ENCODE data around the gene TMEM51. TPM values are rescaled to one million over a fixed set of nuclear protein-coding genes. Genes with fewer than 3 reads are reported as not detected.
A peak's percentile ranks its signal among the peaks of the same experiment; 100 is the strongest.

Gene TMEM51
- polyA plus RNA-seq, 3 donors, result 15.1 to 24.7 (median 19.1) TPM

DNA sequence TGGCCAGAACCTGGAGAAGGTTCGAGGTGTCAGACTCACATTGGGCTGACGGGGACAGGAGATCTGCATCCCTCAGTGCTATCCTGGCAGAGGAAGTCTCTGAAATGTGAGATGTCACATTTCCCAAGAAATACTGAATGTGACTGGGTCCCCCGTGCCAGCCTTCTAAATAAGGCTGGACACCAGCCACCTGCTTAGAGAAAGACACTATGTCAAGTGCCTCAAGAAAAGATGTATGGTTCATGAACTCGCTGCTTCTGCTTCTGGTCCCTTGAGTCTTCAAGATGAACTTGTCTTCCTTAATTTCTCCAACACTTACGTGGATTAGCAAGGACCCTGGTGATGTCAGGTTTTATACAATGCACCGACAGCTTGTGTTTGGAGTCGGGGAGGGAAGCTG is 51.4 kb downstream of the TMEM51 start:
- no peak for DNase-seq (ENCODE audit: extremely low read depth in 1 of 11, low read depth in 9 of 11, low spot score in 4 of 11)

DNA sequence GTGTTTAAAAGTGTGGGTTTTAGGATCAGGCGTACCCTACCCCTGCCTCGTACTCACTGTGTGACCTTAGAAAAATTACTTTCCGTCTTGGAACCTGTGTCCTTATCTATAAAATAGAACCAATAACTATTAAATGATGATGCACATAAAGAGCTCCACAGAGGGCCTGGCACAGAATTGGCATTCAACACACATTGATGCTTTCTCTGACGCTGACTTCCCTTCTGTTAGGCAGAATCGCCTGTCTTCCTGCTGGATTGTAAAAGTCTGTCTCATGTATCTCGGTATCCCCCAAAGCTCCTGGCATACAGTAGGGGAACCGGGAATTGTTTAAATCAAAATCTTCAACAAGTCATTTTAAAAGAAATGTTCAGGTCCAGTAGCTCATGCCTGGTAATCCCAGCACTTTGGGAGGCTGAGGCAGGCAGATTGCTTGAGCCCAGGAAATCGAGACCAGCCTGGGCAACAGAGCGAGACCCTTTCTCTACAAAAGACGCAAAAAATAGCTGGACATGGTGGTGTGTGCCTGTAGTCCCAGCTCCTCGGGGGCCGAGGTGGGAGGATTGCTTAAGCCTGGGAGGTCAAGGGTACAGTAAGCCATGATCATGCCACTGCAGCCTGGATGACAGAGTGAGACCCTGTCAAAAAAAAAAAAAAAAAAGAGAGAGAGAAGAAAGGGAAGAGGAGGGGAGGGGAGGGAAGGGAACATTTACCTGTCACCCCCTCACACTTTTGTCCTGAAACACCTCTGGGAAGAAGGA is 52.2 kb downstream of the TMEM51 start:
- no peak for DNase-seq (ENCODE audit: extremely low read depth in 1 of 11, low read depth in 9 of 11, low spot score in 4 of 11)

DNA sequence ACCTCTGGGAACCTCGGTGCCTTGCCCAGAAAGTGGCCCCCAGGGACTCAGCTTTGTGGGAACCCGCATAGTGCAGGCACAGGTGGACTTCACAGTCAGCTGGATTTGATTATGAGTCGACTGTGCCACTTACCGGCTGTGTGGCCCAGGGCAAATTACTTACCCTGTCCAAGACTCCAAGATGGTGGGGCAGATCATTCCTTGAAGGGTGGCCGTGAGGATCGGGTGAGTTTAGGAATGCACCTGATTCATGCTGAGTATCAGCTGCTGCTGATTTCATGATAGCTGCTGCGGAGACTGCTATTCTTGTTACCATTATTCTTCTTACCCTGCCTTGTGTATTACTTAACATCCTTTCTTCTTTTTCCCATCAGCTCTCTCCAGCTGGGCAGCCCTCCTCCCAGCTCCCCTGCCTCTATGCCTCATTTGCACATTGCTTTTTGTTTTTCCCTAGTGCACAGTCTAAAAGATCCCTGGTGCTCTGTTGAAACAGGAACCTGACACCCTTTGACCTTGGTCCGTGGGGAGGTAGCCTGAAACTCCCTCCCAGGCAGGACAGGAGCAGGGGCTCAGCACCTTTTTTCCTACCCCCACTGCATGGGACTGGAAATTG is 53.0 kb downstream of the TMEM51 start:
- DNase-seq (ENCODE audit: extremely low read depth in 1 of 11, low read depth in 9 of 11, low spot score in 4 of 11), result no peak

DNA sequence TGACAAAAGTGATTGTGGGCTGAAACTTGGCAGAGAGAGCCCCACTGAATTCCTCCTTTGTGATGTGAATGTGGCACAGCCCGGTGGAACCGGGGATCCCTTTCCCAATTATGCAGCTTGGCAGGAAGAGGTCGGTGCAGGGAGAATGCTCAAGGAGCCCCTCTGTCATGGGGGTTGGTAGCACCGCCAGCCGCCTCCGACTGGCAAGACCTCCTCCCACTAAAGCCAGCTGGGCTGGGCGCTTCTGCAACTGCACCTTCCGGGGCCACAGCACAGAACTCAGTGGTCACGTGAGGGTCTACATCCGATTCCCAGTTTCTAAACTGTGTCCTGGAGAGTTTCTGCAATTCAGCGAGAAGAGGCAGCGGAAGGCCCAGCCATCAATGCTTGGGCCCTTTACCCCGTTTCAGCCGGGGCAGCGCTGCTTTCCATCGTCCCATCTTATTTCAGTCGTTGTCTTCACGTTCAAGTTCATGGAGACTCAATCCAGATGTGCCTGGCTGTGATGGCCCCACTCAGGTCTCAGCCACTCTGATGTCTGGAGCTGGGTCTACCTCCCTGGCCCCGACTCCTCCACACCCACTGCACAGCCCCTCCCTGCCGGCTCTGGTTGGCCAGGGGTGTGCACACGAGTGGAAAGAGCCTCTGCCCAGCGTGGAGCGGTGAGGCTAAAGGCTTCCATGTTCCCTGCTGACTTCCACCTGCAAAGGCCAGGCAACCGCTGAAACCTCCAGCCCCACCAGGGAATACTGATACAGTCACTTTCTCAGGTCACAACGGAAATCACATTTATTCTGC is 53.7 kb downstream of the TMEM51 start:
- no peak for DNase-seq (ENCODE audit: extremely low read depth in 1 of 11, low read depth in 9 of 11, low spot score in 4 of 11)

DNA sequence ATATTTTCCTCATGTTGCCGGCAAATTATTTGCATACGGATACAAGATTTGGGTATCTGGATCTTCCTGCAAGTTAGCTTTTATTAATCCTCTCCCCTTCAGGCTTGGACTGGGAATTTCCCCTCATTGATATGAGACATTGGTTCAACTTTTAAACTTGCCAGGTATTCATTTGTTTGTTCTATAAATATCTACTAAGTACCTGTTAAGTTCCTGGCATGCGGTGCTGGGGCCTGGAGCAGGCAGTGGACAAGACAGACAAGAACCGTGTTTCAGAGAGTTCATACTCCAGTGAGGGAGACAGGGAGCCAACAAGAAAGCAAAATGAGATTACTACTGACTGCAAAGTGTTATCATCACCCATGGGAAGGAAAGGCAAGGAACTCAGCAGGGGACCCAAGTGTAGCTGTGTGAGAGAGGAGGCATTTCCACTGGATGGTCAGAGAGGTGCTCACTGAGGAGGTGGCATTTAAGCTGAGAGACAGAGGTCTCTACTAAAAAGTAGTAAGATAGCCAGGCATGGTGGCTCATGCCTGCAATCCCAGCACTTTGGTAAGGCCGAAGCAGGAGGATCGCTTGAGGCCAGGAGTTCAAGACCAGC is 54.4 kb downstream of the TMEM51 start:
- no peak for DNase-seq (ENCODE audit: extremely low read depth in 1 of 11, low read depth in 9 of 11, low spot score in 4 of 11)

DNA sequence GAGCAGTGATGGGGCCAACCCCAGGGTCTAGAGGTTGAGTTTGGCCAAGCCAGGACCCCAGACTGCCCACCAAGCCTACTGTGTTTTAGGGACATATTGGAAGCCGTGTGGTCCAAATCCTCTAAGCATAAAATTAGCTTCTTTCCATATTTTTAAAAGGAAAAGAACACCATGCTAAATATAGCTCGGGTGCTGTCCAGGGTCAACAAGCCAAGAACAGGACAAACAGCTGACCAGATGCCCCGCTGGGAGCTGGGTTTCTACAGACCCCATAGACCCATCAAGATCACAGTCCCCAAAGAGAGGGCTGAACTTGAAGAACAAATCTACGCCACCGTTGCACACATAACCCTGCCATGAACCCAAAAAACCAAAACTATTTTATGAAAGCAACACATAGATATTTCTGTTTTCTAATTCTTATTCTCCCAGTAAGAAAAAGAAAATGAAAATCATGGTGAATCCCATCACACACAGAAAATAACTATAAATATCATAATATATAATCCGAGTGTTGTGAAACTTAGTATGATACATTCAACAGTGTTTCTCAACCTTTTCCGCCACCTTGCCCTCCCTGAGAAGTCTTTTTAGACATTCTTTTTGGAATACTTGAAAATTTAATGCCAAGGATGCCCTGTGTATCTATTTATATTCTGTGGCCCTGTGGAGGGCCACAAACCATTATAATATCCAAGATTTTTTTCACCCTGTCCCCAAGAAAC is 57.3 kb downstream of the TMEM51 start:
- no peak for DNase-seq (ENCODE audit: extremely low read depth in 1 of 11, low read depth in 9 of 11, low spot score in 4 of 11)

DNA sequence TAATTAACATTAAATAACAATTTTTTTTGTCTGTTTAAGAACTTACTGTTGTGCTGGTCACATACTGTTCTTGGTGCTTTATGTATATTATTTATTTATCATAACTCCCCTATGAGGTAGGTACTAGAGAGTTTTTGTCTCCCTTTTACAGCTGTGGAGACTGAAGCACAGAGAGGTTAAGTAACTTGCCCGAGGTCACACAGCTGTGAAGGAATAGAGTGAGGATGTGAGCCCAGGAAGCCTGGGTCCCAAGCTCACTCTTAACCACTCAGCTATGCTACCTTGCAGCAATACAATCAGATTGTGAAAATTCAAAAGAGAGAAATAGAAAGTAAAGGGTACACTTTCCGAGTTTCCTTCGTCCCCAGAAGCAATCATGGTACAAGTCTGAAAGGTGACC is 57.9 kb downstream of the TMEM51 start:
- no peak for DNase-seq (ENCODE audit: extremely low read depth in 1 of 11, low read depth in 9 of 11, low spot score in 4 of 11)

DNA sequence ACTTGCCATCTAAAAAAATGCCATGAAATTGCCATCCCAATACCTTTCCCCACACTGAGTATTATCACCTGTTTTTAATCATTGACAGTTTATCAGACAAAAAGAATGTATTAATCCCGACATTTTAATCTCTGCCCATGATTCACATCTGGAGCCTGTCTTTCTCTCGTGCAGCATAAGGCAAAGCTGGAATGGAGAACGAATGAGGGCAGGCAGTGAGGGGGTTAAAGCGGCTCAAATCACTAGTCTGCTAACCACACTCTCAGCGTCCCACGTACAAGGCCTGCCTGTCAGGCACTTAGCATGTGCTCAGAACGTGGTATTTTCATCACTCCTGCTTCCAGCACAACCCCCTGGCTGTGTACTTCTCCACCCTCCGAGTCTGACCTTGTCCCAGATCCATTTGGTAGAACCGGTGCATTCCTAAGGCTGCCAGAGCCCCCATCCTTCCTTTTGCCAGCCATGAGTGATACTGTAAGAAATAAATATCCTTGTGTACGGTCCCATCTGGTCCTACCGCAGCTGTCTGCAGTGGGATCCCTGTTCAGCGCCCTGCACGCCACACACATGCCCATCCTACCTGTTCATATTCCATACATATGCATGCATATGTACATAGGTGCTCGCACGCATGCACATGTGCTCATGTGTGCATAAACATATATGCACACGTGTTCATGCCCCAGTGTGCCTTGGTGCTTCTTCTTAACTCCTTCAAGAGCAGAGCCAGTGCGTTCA is 58.8 kb downstream of the TMEM51 start:
- no peak for DNase-seq (ENCODE audit: extremely low read depth in 1 of 11, low read depth in 9 of 11, low spot score in 4 of 11)

DNA sequence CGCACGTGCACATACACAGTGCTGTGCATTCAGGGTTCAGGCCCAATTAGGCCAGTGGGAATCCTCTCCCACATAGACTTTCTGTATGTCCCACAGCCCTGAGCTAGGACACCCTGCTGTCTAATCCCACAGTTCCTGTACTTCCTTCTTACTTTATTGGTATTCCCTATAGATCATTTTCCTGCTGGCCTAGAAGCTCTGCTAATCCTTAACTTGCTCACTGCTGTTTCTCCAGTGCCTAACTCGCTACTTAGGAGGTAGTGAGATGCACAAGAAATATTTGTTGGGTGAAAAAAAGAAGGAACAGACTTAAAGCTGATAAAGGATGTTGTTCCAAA is 59.4 kb downstream of the TMEM51 start:
- DNase-seq (ENCODE audit: extremely low read depth in 1 of 11, low read depth in 9 of 11, low spot score in 4 of 11), result no peak

DNA sequence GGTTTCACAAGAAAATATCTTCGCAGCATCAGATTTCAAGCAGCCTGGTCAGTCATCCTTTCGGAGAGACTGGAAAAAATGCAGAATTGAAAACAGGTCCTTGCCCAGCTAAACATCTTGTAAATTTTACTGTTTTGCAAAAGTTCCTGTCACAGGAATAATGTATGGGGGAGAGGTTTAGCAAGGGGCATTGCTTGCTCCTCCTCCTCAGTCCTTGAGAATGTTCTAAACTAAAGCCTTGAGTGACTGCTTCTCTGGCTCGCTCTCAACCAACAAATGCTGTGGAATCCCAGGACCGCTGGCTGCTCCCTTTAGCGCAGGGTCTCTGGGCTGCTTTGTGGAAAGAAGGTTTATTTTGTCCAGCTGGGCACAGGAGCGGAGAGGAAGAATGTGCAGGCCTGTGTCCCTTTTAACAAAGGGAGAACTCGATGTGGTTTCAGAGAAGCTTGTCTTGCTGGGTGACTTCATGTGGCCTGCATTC is 59.8 kb downstream of the TMEM51 start:
- no peak for DNase-seq (ENCODE audit: extremely low read depth in 1 of 11, low read depth in 9 of 11, low spot score in 4 of 11)

DNA sequence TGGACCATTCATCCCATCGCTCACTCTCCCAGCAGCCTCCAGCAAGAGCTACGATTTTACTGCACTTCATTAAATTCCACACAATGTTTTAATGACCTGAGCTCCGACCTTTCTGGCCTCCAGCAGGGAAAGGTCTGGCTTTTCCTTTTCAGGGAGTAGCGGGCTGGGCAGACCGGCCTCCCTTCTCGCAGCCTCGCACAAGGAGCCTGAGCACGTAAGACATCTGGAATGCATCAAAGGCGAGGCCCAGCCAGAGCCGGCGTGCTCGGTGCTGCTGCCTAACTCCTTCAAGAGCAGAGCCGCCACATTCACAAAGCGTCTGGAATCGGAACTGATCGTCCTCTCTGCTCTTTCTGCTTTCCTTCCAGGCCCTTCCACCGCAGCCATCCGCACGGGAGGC is 61.0 kb downstream of the TMEM51 start:
- peak in 9 of 11 donors; percentile 60 to 83 (median 73) for DNase-seq (ENCODE audit: extremely low read depth in 1 of 11, low read depth in 9 of 11, low spot score in 4 of 11)

DNA sequence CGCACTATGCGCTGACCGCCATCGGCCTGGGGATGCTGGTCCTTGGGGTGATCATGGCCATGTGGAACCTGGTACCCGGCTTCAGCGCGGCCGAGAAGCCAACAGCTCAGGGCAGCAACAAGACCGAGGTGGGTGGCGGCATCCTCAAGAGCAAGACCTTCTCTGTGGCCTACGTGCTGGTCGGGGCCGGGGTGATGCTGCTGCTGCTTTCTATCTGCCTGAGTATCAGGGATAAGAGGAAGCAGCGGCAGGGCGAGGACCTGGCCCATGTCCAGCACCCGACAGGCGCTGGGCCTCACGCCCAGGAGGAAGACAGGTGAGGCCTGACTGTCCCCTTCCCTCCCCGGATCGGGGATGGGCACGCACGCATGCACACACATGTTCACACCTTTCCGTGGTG is 61.6 kb downstream of the TMEM51 start:
- DNase-seq (ENCODE audit: extremely low read depth in 1 of 11, low read depth in 9 of 11, low spot score in 4 of 11), result no peak

DNA sequence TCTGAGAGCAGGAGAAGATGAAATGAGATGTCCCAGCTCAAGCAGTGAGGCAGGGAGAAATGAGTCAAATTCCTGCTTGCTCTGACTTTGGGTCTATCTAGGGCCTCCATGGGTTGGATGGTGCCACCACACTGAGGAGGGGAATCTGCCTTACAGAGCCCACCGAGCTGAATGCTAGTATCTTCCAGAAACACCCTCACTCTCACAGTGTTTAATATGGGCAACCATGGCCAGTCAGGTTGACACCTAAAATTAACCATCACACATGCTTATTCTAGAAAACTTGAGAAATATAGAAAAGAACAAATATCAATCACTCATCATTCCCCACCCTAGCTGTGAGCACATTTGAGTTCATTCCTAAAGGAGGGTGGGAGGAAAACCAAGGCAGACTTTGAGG is 64.1 kb downstream of the TMEM51 start:
- DNase-seq (ENCODE audit: extremely low read depth in 1 of 11, low read depth in 9 of 11, low spot score in 4 of 11), result no peak

DNA sequence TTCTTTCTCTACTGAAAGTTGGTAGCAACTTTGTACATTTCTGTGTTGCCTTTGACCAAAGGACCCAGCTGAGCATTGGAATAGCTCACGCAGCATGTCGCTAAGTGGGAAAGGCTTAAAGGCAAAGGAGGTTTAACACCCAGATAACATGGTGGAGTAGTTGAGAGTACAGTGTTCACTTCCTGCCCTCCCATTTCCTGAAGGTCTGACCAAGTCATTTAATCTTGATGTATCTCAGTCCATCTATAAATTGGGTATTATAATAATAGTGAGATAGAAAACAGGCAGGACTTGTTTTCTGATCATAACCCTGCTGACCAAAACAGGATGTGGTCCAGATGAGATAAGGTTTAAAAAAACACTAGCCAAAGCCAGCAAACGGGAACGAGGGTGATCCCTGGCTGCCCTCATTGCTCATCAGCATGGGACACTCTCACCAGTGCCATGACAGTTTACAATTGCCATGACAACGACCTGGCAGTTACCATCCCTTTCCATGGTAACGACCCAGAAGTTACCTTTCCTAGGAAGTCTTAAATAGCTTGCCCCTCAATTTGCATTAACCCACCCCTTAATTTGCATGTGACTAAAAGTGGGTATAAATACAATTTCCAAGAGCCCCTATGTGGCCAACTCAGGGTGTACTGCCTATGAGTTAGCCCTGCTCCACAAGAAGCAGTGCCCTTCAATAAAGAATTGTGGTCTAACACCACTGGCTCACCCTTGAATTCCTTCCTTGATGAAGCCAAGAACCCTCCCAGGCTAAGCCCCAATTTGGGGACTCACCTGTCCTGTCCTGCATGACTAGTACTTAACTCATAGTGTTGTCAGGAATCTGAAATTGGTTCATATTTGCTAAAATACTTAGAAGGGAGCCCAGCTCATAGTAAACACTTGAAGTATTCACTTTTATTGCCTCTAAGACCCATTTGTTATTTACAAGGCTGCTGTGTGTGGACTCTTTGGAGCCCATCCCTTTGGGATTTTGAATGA is 65.0 kb downstream of the TMEM51 start:
- DNase-seq (ENCODE audit: extremely low read depth in 1 of 11, low read depth in 9 of 11, low spot score in 4 of 11), result no peak

DNA sequence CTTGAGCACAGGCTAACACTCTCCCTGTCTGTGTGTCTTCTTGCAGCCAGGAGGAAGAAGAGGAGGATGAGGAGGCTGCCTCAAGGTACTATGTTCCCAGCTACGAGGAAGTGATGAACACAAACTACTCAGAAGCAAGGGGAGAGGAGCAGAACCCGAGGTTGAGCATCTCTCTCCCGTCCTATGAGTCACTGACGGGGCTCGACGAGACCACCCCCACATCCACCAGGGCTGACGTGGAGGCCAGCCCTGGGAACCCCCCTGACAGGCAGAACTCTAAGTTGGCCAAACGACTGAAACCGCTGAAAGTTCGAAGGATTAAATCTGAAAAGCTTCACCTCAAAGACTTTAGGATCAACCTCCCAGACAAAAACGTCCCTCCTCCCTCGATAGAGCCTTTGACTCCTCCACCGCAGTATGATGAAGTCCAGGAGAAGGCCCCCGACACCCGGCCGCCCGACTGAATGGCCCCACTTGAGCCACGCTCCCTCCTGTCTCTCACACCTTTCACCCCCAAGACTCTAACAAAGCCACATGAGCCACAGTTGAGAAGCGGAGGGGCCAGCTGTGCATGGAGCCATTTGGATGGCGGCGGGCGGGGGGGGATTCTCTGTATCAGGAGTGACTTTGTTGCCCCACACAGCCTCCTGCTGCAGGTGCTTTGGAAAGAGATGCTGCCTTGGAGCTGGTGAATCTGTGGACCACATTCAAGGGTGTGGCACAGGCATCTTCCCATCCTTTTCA is 65.9 kb downstream of the TMEM51 start:
- DNase-seq (ENCODE audit: extremely low read depth in 1 of 11, low read depth in 9 of 11, low spot score in 4 of 11), result no peak

DNA sequence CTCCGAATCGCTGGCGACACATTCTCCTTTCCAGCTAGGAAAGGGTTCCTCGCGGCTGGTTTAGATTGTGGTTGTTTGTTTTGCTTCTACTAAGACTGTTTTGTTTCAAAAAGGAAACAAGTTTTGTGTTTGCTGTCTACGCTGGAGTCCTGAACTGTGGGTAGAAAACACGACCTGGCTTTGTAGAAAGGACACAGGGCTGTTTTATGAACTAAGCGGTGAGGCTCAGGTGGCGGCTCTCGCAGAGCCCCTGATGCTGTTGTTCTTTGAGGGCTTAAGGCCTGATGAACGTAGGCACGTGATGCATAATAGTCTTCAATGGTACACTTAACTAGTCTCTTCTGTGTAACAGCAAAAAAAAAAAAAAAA is 66.5 kb downstream of the TMEM51 start:
- DNase-seq (ENCODE audit: extremely low read depth in 1 of 11, low read depth in 9 of 11, low spot score in 4 of 11), result no peak

Measured in renal cortex interstitium (tissue), 11 donors.